Stimulated activated CD8-positive, alpha-beta memory T cell treated with anti-CD3 and anti-CD28 coated beads, Interleukin-7, amount 100 ng/mL, for 4 hours (primary cell): ENCODE data around the gene INKA1.
A peak's percentile ranks its signal among the peaks of the same experiment; 100 is the strongest.
"Not testable (repeated sequence)": the region's sequence is repeated elsewhere in the genome, so short reads cannot be mapped to it uniquely, and the experiment has no call there.

Source experiments
- DNase-seq, 2 donors: peaks; one replicate each; pipeline ENCODE4 v3.0.0-alpha.2; 2020; ENCODE audit warnings: low read depth in 2 of 2

Gene INKA1

DNA sequence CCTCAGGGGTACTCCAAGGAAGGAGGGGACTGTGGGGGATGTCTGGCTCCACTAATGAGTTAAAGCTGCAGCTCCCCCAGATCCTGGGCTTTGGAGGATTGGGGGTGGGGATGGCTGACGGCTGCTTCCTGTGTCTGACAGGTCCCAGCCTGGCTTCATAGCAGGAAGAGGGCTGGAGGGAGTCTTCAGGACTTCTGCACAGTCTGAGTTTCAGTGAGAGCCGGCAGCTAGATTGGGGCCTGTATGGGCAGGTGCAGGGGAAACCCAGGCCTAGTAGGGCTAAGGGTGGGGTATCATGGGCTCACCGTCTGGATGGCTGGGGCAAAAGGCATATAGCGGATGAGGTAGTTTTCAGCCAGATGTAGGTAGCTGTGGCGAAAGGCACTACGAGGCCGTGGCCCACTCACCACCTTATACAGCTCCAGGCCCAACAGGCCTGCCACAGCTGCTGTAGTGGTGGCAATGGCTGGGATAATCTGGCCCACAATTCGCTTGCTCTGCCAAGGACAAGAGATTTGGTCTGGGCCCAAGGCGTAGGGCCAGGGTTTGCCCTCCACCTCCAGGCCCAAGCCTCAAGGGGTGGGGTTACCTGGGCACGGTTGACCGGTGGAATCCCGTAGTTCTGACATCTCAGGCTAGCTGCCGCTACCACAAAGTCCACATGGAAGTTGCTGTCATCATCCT, 4.5 kb downstream of the INKA1 start:
- no peak for DNase-seq

DNA sequence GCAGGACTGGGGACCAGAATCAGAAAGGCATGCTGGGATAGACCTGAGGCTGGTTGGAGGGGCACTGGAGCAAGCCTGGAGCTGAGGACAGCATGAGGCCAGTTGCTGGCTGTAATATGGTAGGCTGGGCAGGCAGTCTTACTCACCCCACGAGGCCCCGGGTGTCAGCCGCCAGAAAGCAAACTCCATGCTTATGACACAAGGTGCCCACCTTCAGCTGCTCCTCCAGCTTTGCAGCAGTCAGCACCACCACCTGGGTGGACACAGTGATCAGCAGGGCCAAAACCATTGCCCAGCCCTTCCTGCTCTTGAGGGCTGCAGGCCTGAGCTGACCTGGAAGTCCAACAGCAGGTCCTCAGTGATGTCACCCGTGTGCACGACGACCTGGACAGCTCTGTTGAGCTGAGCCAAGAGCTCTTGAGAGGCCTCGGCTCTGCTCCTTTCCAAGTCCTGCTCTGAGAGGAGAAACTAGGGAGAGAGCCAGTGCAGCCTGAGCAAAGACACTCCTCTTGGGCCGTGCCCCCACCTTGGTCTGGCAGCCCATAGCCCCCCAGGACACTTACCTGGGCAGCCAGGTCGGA, 9.9 kb downstream of the INKA1 start:
- no peak for DNase-seq

DNA sequence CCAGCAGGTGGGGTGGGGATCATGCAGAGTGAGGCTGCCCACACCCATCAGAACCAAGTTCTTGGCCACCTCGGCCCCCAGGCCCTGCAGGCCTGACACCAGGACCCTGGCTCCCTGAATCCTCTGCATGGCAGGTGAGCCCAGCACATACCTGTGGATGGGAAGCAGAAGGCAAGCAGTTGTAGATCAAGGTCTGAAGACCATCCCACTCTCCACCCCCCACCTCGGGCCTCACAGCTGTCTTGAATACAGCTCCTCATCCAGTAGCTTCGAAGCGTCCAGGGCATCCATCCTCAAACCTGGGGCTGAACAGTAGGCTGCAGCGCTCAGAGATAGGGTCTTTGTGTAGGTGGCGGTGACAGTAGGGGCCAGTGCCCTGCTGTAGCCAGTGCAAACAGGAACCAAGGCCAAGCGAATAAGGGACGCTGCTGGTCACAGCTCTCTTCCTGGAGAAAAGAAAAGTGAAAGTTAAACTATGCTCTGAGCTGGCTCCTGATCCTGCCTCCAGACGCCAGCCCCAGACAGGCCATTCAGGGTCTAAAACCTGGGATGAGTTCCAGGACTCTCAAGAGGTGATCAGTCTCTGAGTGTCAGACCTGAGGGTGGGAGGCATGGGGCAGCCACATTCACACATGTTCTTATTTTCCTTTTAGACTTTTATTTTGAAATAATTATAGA, 10.6 kb downstream of the INKA1 start, which contains the start of gene UBA7:
UBA7 (minus strand) TSS at position 457 of the 678 bp plus-strand sequence; CDS start at position 291, 166 bp downstream.
- no peak for DNase-seq

DNA sequence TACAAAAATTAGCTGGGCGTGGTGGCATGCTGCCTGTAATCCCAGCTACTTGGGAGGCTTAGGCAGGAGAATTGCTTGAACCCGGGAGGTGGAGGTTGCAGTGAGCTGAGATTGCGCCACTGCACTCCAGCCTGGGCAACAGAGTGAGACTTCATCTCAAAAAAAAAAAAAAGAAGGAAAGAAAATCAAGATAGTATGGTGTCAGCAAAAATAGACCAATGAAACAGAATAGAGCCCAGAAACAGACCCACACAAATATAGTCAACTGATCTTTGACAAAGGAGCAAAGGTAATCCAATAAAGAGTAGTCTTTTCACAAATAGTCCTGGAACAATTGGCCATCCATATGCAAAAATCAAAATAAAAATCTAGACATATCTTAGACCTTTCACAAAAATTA, 20.1 kb downstream of the INKA1 start:
- not testable (repeated sequence) for DNase-seq

DNA sequence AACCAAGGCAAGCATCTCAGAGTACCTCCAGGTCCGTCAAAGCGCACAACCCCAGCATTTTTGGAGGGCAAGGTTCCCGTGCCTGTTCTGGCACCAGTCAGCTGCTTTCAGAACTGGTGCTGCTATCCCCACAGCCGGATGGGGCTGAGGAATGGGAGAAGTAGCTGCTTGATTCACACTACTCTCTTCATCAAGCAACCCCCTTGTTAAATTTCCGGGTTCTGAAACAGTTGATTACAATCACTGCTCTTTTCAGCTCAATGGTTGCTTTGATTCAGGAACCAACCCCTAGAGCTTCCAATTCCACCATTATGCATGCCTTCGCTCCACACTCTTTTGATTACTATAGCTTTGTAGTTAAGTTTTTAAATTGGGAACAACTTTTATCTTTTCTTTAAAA, 23.0 kb downstream of the INKA1 start:
- DNase-seq = no peak

DNA sequence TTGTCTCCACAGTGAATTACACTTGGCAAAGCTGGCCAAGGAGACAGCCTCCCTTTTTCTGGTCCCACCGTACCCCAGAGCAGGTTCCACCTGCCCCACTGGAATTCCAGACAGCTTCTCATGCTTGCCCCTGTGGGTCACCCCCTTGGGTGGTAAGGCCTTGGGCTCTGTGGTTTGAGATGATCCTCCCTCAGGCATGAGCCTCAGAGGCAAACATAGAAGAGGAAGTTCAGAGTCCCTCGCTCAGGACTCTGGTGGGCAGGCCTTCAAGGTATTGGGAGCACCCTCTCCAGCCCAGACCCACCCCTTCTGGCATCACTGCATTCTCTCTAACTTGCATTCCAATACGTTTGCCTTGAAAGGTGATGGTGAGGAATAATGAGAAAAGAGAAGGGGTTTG, 28.3 kb downstream of the INKA1 start:
- no peak for DNase-seq

DNA sequence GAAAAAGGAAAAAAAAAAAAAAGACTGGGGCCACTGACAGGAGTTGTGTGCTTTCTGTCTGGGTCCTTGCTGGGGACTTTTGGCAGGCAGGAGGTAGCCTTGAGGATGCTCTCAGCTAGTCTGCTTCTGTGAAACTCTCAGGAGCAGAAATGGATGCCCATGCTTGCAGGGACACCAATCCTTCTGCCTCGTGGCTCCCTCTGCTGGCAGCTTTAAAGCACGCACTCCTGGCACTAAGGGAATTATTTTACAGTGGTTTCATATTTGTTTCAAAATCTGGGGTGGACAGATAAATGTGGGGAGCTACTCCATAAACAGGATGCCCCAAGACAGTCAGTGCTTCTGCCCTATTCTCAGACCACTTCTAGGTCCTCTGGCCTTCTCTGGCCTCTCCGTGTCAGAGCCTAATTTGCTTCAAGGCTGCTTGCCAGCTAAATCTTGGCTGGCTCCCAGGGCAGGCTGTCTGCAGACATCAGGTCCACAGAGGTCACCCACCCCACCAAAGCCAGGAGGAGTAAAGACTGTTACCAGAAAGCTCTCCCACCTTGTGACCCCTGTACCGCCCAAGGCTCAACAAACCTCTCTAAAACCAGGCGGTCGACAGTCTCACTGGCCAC, 36.2 kb downstream of the INKA1 start:
- peak; percentile 64 to 78 for DNase-seq

DNA sequence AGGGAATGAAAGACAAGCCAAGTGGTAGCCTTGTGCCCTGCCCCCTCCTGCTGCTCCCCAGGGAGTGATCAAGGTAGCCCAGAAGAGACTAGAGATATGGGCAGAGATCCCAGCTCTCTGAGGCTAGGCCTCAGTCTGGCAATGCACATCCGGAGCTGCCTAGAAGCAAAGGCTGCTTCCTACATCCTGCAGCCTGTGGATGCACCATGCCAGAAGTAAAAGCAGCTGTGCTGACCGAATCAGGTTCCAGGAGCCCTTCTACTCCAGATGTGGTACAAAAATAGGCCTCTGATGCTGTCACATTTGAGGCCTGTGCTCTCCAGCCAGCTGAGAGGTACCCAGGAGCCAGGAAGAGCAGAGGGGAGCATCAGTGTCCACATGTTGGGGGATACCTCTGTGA, 37.3 kb downstream of the INKA1 start:
- DNase-seq = no peak

DNA sequence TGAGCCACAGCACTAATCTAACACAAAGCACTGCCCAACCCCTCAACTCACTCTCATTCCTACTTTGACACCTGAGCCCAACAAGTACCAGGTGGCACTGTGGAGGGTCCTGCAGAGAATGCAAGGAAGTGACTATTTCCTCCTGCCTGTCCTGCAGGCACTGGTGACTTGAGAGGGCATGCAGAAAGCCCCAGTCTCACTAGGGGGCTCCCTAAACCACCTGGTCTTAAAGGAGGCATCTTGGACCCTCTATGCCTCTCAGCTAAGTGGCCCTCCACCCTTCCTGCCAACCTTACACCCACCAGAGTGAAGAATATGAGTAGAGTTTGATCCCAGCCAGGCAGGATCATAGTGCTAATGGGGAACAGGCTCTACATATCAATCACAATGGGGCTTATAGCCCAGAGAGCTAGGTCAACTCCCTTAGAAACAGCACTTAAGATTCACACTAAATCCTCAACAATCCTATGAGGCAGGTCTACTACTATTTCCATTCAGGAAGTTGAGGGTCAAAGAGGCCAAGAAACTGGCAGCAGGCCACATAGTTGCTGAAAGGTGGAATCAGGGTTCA, 38.1 kb downstream of the INKA1 start:
- no peak for DNase-seq

DNA sequence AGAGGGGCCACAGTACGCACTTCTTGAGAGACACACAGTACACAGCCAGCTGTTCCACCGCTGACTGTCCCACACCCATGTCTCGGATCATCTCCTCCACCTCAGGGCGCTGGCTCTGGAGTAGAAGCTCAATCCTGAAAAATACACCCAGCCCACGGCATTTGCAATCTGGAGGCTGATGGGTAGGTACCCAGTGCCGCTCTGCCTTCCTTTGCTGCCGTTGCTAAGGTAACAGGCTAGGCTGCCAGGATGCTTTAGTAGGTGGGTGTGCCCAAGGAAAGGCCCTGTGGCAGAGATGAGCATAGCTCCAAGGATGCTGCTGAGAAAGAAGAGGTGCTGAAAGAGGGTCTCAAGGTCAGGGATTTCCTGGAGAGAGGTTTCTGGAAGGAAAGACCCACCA, 38.7 kb downstream of the INKA1 start:
- no peak for DNase-seq

DNA sequence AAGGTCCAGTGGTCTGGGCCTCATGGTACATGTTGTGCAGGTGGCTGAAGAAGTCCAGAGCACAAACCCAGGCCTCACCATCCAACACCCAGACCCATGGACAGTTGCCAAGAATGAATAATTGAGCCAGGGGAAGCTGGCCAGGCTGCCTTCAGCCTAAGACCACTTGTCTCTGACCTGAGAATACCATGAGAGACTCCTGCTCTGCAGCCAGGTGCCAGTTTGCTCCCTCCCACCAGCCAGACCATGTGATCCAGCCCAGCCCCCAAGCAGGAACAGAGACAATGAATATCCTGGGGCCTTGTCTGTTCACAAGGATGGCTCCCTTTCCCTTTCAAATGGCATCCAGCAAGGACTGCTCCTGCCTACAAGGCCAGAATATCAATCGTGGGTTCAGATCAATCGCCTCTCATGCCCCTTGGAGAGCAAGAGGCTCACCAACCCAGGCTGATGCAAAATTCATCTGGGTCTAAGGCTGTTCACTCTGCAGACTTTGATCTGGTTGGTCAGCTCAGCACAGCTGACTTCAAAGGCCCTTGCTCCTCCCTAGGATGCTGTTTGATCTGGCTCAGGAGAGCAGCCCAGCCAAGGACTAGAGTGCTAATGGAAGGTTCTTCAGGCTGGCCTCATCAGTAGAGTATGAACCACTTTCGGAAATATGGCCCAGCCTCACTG, 39.9 kb downstream of the INKA1 start:
- DNase-seq = no peak

DNA sequence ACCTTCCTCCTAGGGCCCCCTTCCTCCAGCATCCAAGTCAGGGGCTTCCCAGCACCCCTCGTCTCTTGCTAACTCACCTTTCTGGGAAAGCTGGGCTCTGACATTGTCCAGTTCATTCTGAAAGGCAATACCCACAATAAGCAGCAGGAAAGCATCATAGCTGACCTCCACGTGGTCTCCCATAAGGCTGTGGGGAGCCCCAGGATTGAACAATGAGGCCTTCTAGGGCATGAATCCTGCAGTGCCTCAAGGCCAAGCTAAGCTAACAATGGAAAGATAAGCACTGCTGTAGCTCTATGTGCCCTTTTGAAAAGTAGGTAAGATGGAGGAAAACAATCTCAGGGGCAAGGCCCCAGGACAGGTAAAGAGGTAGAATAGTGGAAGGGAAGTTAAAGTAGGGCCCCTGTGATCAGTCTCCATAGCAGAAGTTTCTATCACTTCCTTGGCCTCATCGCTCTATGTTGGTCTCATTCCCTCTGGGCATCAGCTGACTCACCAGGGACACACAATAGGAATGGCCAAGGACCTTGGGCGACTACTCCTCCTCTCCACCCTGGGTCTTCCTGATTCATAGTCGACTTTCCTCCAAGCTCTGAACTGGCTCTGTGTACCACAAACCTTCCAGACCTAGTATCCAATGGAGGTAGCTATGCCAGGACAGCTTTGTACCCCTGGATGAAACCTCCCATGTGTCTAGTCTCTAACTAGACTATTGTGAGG, 41.6 kb downstream of the INKA1 start:
- no peak for DNase-seq

DNA sequence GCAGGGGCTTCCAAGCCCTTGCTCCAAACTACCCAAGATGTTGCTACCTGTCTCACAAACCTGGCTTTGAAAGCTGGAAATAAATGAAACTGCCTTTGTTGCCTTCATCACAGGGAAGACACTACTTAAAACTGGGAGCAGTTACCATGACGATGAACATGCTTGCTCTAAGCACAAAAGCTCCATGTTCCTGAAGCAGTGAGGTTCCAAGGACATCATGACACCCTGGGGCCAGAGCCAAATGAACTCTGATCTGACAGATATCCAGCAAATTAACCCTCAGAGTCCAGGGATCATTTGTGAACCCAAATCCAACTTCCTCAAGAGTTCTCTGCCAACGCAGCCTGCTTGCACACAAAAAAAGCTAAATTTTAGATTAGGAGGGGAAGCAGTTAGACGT, 42.6 kb downstream of the INKA1 start:
- no peak for DNase-seq
